ENCODE results near the gene CBR3. TPM values are rescaled to one million over a fixed set of nuclear protein-coding genes. Genes with fewer than 3 reads are reported as not detected.
"Not testable (repeated sequence)": the region's sequence is repeated elsewhere in the genome, so short reads cannot be mapped to it uniquely, and the experiment has no call there.

The CBR3 gene
- 22.0 and 30.0 TPM in 2 replicates for total RNA-seq (2014; rRNA removed; shearing (Covaris generic))

DNA sequence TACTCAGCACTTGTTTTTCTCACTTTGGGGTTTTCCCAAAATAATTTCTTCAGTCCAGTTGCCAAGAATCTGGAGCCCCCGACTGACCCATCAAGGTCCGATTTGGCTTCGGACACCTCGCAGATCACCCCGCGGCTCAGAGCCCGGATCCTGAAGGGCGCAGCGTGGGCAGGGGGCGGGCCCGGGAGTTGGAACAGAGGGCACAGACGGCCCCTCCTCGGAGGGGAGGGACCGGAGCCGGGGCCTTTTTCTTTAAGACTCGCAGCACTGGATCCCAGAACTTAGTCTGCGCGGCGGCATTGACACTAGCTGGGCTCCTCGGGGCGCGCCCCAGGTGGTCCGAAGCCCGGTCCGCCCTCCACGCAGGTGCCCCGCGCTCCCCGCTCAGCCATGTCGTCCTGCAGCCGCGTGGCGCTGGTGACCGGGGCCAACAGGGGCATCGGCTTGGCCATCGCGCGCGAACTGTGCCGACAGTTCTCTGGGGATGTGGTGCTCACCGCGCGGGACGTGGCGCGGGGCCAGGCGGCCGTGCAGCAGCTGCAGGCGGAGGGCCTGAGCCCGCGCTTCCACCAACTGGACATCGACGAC is at the start of gene CBR3:
CBR3 (plus strand) TSS at position 277 of the 588 bp plus-strand sequence; CDS start at position 391, 114 bp downstream.
- Histone ChIP-seq H3K9me3 (replicated peaks) (no peaks in the 10 kb centered on the region), H3K27ac (peak within 1 kb of the TSS; percentile 70), H3K4me1 (replicated peaks) (peaks cover 22% of the 10 kb centered on the region), H3K27me3 (replicated peaks) (no peaks in the 10 kb centered on the region), H3K36me3 (peaks cover 23% of the 10 kb centered on the region), H3K4me3 (peak within 1 kb of the TSS; percentile 66)
- DNase-seq (ENCODE audit: low read depth in 1 of 2, low spot score in 2 of 2): peak; percentile 65 to 66

DNA sequence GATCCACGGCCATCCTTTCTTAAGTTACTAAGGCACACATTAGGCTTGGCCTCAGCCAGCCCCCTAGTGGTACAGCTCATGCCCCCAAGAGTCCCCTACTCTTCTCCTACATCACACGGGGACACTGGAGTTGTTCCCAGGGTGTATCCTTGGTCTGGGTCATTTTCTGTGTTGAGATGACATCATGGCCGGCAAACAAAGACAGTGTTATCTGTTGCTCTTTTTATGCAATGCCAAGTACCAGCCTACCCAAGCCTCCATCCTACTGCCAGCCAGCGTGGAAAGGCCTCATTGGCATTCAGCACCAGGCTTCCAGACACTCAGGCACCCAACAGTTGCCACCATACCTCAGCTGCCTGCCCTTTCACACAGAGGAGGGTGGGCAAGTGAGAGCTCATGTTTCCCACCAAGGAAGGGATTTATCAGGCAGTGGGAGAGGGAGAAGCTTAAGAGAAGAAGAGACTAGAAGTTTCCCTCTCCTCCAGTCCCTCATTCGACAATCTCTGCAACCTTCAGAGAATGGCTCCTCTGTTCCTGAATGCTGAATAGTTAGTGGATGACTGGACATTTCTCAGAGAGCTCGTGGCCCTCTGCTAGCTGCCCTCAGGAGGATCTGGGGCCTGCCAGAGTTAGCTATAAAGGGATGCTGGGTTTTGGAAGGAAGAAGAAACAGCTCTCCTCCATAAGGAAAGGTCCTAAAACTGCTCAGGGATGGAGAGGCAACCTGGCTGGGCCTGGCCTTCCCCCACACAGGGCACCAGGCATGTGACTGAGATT is 47.3 kb upstream of the CBR3 start:
- H3K9me3 ChIP-seq (replicated peaks): no peaks in the 10 kb centered on the region
- DNase-seq (ENCODE audit: low read depth in 1 of 2, low spot score in 2 of 2): no peak
- peaks cover 3% of the 10 kb centered on the region for H3K4me1 ChIP-seq (replicated peaks)
- H3K36me3 ChIP-seq: no peaks in the 10 kb centered on the region
- no peak overlapping the region for H3K4me3 ChIP-seq
- H3K27me3 ChIP-seq (replicated peaks): no peaks in the 10 kb centered on the region
- no peak overlapping the region for H3K27ac ChIP-seq

DNA sequence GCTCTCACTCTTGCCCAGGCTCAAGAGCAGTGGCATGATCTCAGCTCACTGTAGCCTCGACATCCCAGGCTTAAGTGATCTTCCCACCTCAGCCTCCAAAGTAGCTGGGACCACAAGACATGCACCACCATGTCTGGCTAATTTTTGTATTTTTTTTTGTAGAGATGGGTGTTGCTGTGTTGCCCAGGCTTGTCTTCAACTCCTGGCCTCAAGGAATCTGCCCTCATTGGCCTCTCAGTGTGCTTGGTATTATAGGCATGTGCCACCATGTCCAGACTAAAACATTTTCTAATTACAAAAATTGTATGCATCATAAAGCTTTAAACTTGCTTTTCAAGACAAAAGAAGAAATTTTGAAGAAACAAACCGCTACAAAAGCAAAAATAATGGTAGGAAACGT is 44.9 kb upstream of the CBR3 start:
- H3K4me1 ChIP-seq (replicated peaks): no peaks in the 10 kb centered on the region
- H3K4me3 ChIP-seq: no peak overlapping the region
- no peaks in the 10 kb centered on the region for H3K36me3 ChIP-seq
- H3K9me3 ChIP-seq (replicated peaks): peaks cover 7% of the 10 kb centered on the region
- DNase-seq (ENCODE audit: low read depth in 1 of 2, low spot score in 2 of 2): no peak
- no peak overlapping the region for H3K27ac ChIP-seq
- no peaks in the 10 kb centered on the region for H3K27me3 ChIP-seq (replicated peaks)

DNA sequence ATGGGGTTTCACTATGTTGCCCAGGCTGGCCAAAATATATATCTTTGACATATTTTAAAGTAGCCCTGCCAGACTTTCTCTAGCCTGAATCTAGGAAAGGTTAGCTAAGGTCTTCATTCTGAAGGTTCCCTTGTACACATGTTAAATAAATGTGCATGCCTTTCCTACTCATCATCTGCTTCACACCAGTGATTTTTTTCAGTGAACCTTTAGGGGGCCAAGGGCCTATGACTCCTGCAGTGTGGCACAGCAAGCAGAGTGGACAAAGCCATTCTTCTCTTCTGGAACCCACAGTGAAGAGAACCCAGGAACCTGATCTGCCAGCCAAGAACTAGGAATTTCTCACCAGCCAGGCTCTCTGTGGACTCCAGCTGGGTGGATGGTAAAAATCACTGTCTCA is 42.2 kb upstream of the CBR3 start:
- Histone ChIP-seq H3K27me3 (replicated peaks) (no peaks in the 10 kb centered on the region), H3K36me3 (no peaks in the 10 kb centered on the region), H3K4me1 (replicated peaks) (peaks cover 12% of the 10 kb centered on the region), H3K27ac (no peak overlapping the region), H3K9me3 (replicated peaks) (peaks cover 7% of the 10 kb centered on the region), H3K4me3 (no peak overlapping the region)
- DNase-seq (ENCODE audit: low read depth in 1 of 2, low spot score in 2 of 2): no peak

DNA sequence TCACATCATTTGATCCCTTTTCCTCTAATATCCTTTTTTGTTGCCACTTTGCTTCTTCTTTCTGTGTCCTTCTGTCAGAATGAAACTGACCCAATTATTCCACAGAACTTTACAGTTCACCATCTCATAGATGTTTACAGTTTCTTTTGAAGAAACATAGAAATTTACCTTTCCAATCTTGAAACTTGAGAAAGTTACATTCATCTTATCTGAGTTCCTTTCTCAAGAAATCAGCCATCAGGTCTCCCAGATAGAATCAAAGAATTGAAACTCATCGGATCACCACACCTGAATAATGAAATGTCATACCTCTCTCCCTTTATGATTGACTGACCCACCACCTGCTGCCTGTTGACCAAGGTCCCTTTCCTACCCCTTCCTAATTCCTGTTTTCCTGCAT is 41.4 kb upstream of the CBR3 start:
- no peak for DNase-seq (ENCODE audit: low read depth in 1 of 2, low spot score in 2 of 2)
- Histone ChIP-seq H3K27ac (no peak overlapping the region), H3K9me3 (replicated peaks) (peaks cover 7% of the 10 kb centered on the region), H3K4me3 (no peak overlapping the region), H3K27me3 (replicated peaks) (no peaks in the 10 kb centered on the region), H3K4me1 (replicated peaks) (peaks cover 18% of the 10 kb centered on the region), H3K36me3 (no peaks in the 10 kb centered on the region)

- Histone ChIP-seq H3K9me3 (replicated peaks) (peaks cover 7% of the 10 kb centered on the region), H3K27me3 (replicated peaks) (no peaks in the 10 kb centered on the region), H3K4me3 (no peak overlapping the region), H3K27ac (no peak overlapping the region), H3K36me3 (no peaks in the 10 kb centered on the region), H3K4me1 (replicated peaks) (peaks cover 18% of the 10 kb centered on the region)
- no peak for DNase-seq (ENCODE audit: low read depth in 1 of 2, low spot score in 2 of 2)
Observed at GRCh38 chr21:36096398-36097290, 38.2 kb upstream of the CBR3 start.

GRCh38 chr21:36097427-36098181 is 37.3 kb upstream of the CBR3 start:
- peak in 1 of 2 experiments; percentile 19 for DNase-seq (ENCODE audit: low read depth in 1 of 2, low spot score in 2 of 2)
- Histone ChIP-seq H3K4me1 (replicated peaks) (peaks cover 18% of the 10 kb centered on the region), H3K36me3 (no peaks in the 10 kb centered on the region), H3K4me3 (no peak overlapping the region), H3K27ac (no peak overlapping the region), H3K9me3 (replicated peaks) (peaks cover 7% of the 10 kb centered on the region), H3K27me3 (replicated peaks) (no peaks in the 10 kb centered on the region)

GRCh38 chr21:36098182-36098532 is 36.7 kb upstream of the CBR3 start:
- no peak for DNase-seq (ENCODE audit: low read depth in 1 of 2, low spot score in 2 of 2)
- H3K4me1 ChIP-seq (replicated peaks): peaks cover 18% of the 10 kb centered on the region
- H3K27ac ChIP-seq: no peak overlapping the region
- no peaks in the 10 kb centered on the region for H3K36me3 ChIP-seq
- H3K27me3 ChIP-seq (replicated peaks): no peaks in the 10 kb centered on the region
- no peak overlapping the region for H3K4me3 ChIP-seq
- peaks cover 7% of the 10 kb centered on the region for H3K9me3 ChIP-seq (replicated peaks)

- Histone ChIP-seq H3K36me3 (no peaks in the 10 kb centered on the region), H3K27ac (no peak overlapping the region), H3K4me3 (no peak overlapping the region), H3K27me3 (replicated peaks) (no peaks in the 10 kb centered on the region), H3K4me1 (replicated peaks) (peaks cover 27% of the 10 kb centered on the region), H3K9me3 (replicated peaks) (peaks cover 2% of the 10 kb centered on the region)
- no peak for DNase-seq (ENCODE audit: low read depth in 1 of 2, low spot score in 2 of 2)
Observed at GRCh38 chr21:36099000-36099399, 35.9 kb upstream of the CBR3 start.

DNA sequence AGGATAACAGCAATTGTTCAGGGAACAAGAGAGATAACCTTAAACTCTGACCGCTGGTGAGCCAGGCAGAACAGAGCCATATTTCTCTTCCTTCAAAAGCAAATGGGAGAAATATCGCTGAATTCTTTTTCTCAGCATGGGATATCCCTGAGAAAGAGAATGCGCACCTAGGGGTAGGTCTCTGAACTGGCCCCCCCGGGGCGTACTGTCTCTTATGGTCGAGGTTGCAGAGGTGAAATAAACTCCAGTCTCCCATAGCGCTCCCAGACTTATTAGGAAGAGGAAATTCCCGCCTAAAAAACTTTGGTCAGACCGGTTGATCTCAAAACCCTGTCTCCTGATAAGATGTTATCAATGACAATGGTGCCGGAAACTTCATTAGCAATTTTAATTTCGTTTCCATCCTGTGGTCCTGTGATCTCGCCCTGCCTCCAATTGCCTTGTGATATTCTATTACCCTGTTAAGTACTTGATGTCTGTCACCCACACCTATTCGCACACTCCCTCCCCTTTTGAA is 35.1 kb upstream of the CBR3 start:
- peaks cover 32% of the 10 kb centered on the region for H3K4me1 ChIP-seq (replicated peaks)
- not testable (repeated sequence) for DNase-seq (ENCODE audit: low read depth in 1 of 2, low spot score in 2 of 2); H3K9me3 ChIP-seq (replicated peaks); H3K36me3 ChIP-seq; H3K27me3 ChIP-seq (replicated peaks); H3K27ac ChIP-seq; H3K4me3 ChIP-seq

DNA sequence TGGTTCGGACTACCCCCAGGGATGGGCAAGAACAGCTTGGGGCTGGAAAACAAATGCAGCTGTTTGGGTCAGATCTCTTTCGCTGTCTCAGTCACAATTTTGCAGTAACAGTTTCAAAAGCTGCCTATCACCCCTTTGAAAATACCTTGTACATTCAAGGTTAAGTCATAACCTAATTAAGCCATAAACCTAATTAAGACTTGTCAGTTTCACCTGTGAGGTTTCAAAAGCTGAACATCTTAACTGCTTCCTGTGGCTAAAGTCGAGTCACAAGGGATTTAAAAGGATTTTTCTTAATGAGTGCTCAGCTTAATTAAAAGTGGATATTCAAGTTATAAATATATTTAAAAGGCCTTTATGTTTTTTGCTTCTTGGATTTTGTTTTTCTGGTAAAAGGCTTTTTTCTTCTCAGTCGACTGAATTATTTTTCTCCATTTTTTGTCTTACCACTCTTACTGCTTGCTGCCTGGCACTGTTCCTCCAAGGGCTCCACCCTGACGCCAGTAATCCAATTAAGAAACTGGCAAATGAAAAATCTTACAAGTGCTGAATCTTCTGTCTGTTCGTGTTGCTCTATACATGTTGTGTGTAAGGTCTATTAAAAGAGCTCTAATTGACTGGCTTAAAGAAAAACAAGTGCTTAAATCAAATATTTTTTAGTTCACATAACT is 33.8 kb upstream of the CBR3 start:
- DNase-seq (ENCODE audit: low read depth in 1 of 2, low spot score in 2 of 2): no peak
- no peak overlapping the region for H3K4me3 ChIP-seq
- H3K4me1 ChIP-seq (replicated peaks): peaks cover 46% of the 10 kb centered on the region
- H3K27me3 ChIP-seq (replicated peaks): no peaks in the 10 kb centered on the region
- H3K36me3 ChIP-seq: no peaks in the 10 kb centered on the region
- H3K27ac ChIP-seq: no peak overlapping the region
- no peaks in the 10 kb centered on the region for H3K9me3 ChIP-seq (replicated peaks)

GRCh38 chr21:36103434-36103833 is 31.4 kb upstream of the CBR3 start:
- no peaks in the 10 kb centered on the region for H3K27me3 ChIP-seq (replicated peaks)
- no peaks in the 10 kb centered on the region for H3K36me3 ChIP-seq
- H3K27ac ChIP-seq: no peak overlapping the region
- H3K4me3 ChIP-seq: no peak overlapping the region
- no peaks in the 10 kb centered on the region for H3K9me3 ChIP-seq (replicated peaks)
- peaks cover 29% of the 10 kb centered on the region for H3K4me1 ChIP-seq (replicated peaks)
- no peak for DNase-seq (ENCODE audit: low read depth in 1 of 2, low spot score in 2 of 2)

All from SJSA1 (cell line).